Measurements from ENCODE around the gene CNNM3.

The CNNM3 gene

DNA sequence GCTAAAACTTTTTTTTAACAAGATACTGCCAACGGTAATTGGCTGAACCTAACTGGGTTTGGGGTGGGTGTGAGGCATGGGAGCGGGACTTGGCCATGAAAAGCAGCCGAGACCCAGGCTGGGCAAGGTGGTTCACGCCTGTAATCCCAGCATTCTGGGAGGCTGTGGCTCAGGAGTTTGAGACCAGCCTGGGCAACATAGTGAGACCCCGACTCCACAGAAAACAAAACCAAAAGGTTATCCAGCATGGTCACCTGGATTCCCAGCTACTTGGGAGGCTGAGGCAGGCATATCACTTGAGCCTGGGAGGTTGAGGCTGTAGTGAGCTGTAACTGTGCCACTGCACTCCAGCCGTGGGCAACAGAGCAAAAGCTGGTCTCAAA lies 64.8 kb downstream of the CNNM3 start:
- no peak for DNase-seq

DNA sequence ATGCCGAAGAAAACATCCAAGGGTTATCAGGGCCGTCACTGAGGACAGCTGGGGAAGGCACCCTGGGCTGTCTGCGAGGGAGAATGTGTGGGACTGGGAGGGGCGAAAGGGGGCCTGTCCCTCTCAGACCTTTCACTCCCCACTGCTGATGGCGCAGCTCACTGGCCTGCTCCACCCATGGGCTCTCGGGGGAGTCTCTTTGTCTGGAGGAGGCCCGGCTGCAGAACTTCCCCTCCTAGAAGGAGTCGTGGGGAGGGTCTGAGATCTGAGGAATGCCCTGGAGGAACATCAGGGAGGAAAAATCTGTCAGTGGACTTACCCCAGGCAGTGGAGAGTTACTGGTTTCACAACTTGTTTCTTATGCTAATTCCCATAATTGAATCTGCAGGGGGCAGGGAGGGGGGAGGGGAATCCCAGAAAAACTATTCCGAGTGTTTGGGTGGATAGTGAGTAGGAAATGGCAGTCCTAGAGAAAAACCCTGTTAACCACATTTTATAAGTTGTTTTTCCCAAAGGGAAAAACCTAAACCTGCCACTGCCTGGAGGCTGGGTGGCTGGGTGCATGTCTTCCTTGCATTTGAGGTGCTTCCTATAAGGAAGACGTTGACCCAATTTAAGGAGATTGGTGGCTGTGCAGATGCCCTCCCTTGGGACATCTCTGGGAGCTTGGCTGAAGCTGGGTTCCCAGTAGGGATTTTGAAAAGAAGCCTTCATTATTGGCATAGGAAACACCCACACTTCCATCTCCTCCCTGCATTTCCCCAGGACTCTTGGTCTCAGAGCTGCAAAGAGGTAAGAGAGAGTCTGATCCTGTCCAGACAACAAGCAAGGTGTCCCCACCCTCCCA lies 65.5 kb downstream of the CNNM3 start:
- DNase-seq, result no peak

DNA sequence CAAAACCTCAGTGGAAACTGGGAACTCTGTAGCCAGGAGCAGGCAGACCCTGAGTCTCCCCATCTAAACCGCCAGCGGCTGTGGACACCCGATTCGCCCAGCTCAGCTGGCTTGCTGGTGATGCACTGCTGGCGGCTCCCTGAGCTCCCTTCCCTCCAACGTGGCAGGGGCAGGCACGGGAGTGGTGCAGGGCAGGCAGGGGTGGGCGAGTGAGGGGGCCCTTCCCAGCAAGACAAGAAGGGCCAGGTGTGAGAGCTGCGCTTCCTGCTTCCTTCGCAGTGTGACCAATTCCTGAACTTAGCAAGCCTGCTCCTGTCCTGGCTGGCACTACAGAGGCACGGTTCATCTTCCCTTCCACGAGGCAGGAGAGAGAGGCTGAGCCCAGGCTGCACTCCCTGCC lies 66.2 kb downstream of the CNNM3 start:
- no peak for DNase-seq

DNA sequence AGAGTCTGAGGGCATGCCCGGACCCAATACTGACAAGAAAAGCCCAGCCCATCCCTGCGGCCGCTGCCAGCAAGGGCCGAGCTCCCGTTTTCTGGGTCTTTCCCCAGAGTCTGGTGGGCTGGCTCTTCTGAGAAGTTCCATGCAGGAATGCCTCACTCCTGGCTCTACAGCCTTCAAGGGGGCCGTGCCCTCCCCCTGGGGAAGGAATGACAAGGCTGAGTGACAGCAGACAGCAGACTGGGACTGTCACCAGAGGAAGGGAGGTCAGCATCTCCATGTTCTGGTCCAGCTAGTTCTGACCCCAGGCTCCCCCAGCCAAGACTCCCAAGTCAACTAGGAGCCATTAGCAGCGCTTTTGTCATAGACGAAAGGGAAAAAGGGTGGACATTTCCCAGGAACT lies 66.8 kb downstream of the CNNM3 start:
- no peak for DNase-seq

DNA sequence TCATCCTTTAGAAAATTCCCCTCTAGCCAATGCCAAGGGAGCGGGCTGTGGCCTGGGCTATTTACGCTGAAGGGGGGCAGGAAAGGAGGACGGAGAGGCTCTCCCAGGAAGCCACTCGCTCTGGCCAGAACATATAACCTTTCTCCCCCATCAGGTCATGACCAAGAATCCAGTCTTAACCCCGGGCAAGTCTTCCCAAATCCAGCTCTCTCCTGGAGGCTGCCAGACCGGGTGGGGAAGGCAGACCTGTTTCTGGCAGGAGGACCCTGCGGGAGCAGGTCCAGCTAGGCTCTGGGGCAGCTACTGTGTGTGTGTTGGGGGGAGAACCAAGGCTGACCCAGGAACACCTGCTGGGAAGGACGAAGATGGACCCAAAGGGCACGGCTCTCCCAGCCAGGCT lies 67.2 kb downstream of the CNNM3 start:
- no peak for DNase-seq

Measured in kidney glomerular epithelial cell (primary cell).